ENCODE measurements around the gene IGFL2. TPM values are rescaled to one million over a fixed set of nuclear protein-coding genes. Genes with fewer than 3 reads are reported as not detected.

The IGFL2 gene
- total and polyA plus RNA-seq, 2 experiments from 2014 or later = not detected

- Histone ChIP-seq H3K9ac (no peak overlapping the region), H4K20me1 (ENCODE audit: insufficient read depth) (no peaks in the 10 kb centered on the region), H3K9me3 (ENCODE audit: low read depth) (no peaks in the 10 kb centered on the region), H3K4me2 (ENCODE audit: unreplicated experiment) (peak overlapping the region; percentile 50), H3K79me2 (ENCODE audit: insufficient read depth) (no peaks in the 10 kb centered on the region), H3F3A (ENCODE audit: insufficient read depth) (peaks cover 6% of the 10 kb centered on the region), H3K27me3 (replicated peaks; ENCODE audit: insufficient read depth) (no peaks in the 10 kb centered on the region), H3K4me3 (peak overlapping the region; percentile 38; the same call in 1 of the 2 replicates), H2AFZ (no peak overlapping the region), H3K9me2 (ENCODE audit: insufficient read depth) (no peaks in the 10 kb centered on the region), H3K36me3 (ENCODE audit: low read depth) (no peaks in the 10 kb centered on the region), H3K27ac (peak overlapping the region; percentile 51), H3K4me1 (ENCODE audit: insufficient read depth) (peaks cover 27% of the 10 kb centered on the region)
- WGBS, 2 experiments (ENCODE audit: low coverage in 1 of 2, low lambda C conversion rate in 2 of 2, missing lambda C conversion rate in 2 of 2) = 61 to 65% methylated on average over 9 of the region's 9 CpGs
- TF ChIP-seq EZH2phosphoT487 (IDR thresholded peaks at IDR 0.05; ENCODE audit: insufficient read depth, low read depth) (no peak), EZH2 (IDR thresholded peaks at IDR 0.05; ENCODE audit: insufficient read depth, poor library complexity, severe bottlenecking) (no peak)
- in situ Hi-C loops (cut with MboI) = no loop called here
- DNase-seq = peak; percentile 91
Observed at GRCh38 chr19:46115396-46116106, 32.5 kb upstream of the IGFL2 start.

DNA sequence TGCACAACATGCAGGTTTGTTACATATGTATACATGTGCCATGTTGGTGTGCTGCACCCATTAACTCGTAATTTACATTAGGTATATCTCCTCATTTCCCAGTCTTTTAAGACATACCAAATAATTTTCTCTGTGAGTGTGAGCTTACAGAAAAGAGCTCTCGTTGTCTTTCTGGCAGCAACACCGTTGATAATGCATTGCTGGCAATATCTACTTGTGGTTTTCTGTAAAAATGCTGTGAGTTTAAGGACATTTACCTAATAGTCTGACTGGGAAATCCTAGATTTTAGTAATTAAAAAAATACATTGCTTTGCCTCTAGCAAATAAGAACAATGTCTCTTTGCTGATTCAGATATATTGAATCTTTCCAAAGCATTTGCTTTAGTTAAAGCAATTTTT is 31.9 kb upstream of the IGFL2 start:
- in situ Hi-C loops (cut with MboI) = no loop called here
- no peak for TF ChIP-seq EZH2 (IDR thresholded peaks at IDR 0.05; ENCODE audit: insufficient read depth, poor library complexity, severe bottlenecking)
- TF ChIP-seq EZH2phosphoT487 (IDR thresholded peaks at IDR 0.05; ENCODE audit: insufficient read depth, low read depth) = no peak
- no peak for DNase-seq
- WGBS, 2 experiments (ENCODE audit: low coverage in 1 of 2, low lambda C conversion rate in 2 of 2, missing lambda C conversion rate in 2 of 2) = 53 to 61% methylated on average over 3 of the region's 3 CpGs
- Histone ChIP-seq H3K4me3 (no peak overlapping the region), H3K4me2 (ENCODE audit: unreplicated experiment) (peak overlapping the region; percentile 50), H3K27ac (no peak overlapping the region), H3K9me2 (ENCODE audit: insufficient read depth) (no peaks in the 10 kb centered on the region), H3K36me3 (ENCODE audit: low read depth) (no peaks in the 10 kb centered on the region), H3K79me2 (ENCODE audit: insufficient read depth) (no peaks in the 10 kb centered on the region), H3K9me3 (ENCODE audit: low read depth) (no peaks in the 10 kb centered on the region), H3F3A (ENCODE audit: insufficient read depth) (peaks cover 6% of the 10 kb centered on the region), H3K9ac (no peak overlapping the region), H4K20me1 (ENCODE audit: insufficient read depth) (no peaks in the 10 kb centered on the region), H3K27me3 (replicated peaks; ENCODE audit: insufficient read depth) (no peaks in the 10 kb centered on the region), H3K4me1 (ENCODE audit: insufficient read depth) (peaks cover 26% of the 10 kb centered on the region), H2AFZ (no peak overlapping the region)

GRCh38 chr19:46118136-46118535 is 29.9 kb upstream of the IGFL2 start:
- WGBS, 2 experiments (ENCODE audit: low coverage in 1 of 2, low lambda C conversion rate in 2 of 2, missing lambda C conversion rate in 2 of 2) = 81% methylated on average over 3 of the region's 3 CpGs
- no peak for DNase-seq
- H3K4me1 ChIP-seq (ENCODE audit: insufficient read depth) = peaks cover 20% of the 10 kb centered on the region
- TF ChIP-seq EZH2 (IDR thresholded peaks at IDR 0.05; ENCODE audit: insufficient read depth, poor library complexity, severe bottlenecking) (no peak), EZH2phosphoT487 (IDR thresholded peaks at IDR 0.05; ENCODE audit: insufficient read depth, low read depth) (no peak)
- no peaks in the 10 kb centered on the region for H4K20me1 ChIP-seq (ENCODE audit: insufficient read depth)
- in situ Hi-C loops (cut with MboI) = no loop called here
- no peaks in the 10 kb centered on the region for H3K27me3 ChIP-seq (replicated peaks; ENCODE audit: insufficient read depth)
- no peak overlapping the region for H3K4me3 ChIP-seq
- H3K79me2 ChIP-seq (ENCODE audit: insufficient read depth) = no peaks in the 10 kb centered on the region
- H3K9me3 ChIP-seq (ENCODE audit: low read depth) = no peaks in the 10 kb centered on the region
- H3F3A ChIP-seq (ENCODE audit: insufficient read depth) = peaks cover 6% of the 10 kb centered on the region
- no peak overlapping the region for H2AFZ ChIP-seq
- H3K36me3 ChIP-seq (ENCODE audit: low read depth) = no peaks in the 10 kb centered on the region
- no peak overlapping the region for H3K9ac ChIP-seq
- no peak overlapping the region for H3K4me2 ChIP-seq (ENCODE audit: unreplicated experiment)
- no peaks in the 10 kb centered on the region for H3K9me2 ChIP-seq (ENCODE audit: insufficient read depth)
- H3K27ac ChIP-seq = no peak overlapping the region

- H3K36me3 ChIP-seq (ENCODE audit: low read depth) = no peaks in the 10 kb centered on the region
- 0 out of 2 replicates have a peak, but pooled peaks cover 3% of the 10 kb centered on the region for H3F3A ChIP-seq (ENCODE audit: insufficient read depth)
- H3K4me1 ChIP-seq (ENCODE audit: insufficient read depth) = no peaks in the 10 kb centered on the region
- no peak within 1 kb of the TSS for H2AFZ ChIP-seq
- H3K4me3 ChIP-seq = no peak within 1 kb of the TSS
- H3K27ac ChIP-seq = no peak within 1 kb of the TSS
- no peak within 1 kb of the TSS for H3K9ac ChIP-seq
- in situ Hi-C loops (cut with MboI) = no loop called here
- no peak within 1 kb of the TSS for H3K4me2 ChIP-seq (ENCODE audit: unreplicated experiment)
- TF ChIP-seq EZH2phosphoT487 (IDR thresholded peaks at IDR 0.05; ENCODE audit: insufficient read depth, low read depth) = no peak
- TF ChIP-seq EZH2 (IDR thresholded peaks at IDR 0.05; ENCODE audit: insufficient read depth, poor library complexity, severe bottlenecking) = no peak
- H3K9me3 ChIP-seq (ENCODE audit: low read depth) = no peaks in the 10 kb centered on the region
- H3K9me2 ChIP-seq (ENCODE audit: insufficient read depth) = no peaks in the 10 kb centered on the region
- no peaks in the 10 kb centered on the region for H3K79me2 ChIP-seq (ENCODE audit: insufficient read depth)
- H3K27me3 ChIP-seq (replicated peaks; ENCODE audit: insufficient read depth) = no peaks in the 10 kb centered on the region
- 78 to 84% methylated on average over 5 of the region's 5 CpGs for WGBS, 2 experiments (ENCODE audit: low coverage in 1 of 2, low lambda C conversion rate in 2 of 2, missing lambda C conversion rate in 2 of 2)
- no peaks in the 10 kb centered on the region for H4K20me1 ChIP-seq (ENCODE audit: insufficient read depth)
- DNase-seq = peak; percentile 58
Observed at GRCh38 chr19:46124638-46125115, 23.4 kb upstream of the IGFL2 start, which contains the start of gene IGFL3. IGFL3 (minus strand) TSS chr19:46124688; CDS start chr19:46124649, 39 bp downstream.
